ENCODE data around the gene NR6A1.

GRCh38 chr9:124699575-124699974, 71.5 kb downstream of the NR6A1 start:
- TF ChIP-seq EZH2 (IDR thresholded peaks at IDR 0.05; ENCODE audit: insufficient read depth, poor library complexity, severe bottlenecking) (no peak), EZH2phosphoT487 (IDR thresholded peaks at IDR 0.05; ENCODE audit: insufficient read depth, low read depth) (no peak)
